HepG2 (cell line): ENCODE measurements around the gene ACAN.

ENCODE experiments used
- CTCF ChIP-seq: sonication (generic); formaldehyde crosslinking; IDR thresholded peaks from 2 replicates; pipeline ENCODE4 v1.5.0; 2020; ENCODE audit warnings: mild to moderate bottlenecking, missing genetic modification reagents, moderate library complexity
- JUND ChIP-seq: sonication (generic); formaldehyde crosslinking; IDR thresholded peaks from 2 replicates; pipeline ENCODE4 v1.8.0; 2022; ENCODE audit warnings: mild to moderate bottlenecking, missing genetic modification reagents
- KLF6 ChIP-seq: IDR thresholded peaks from 2 replicates; pipeline ENCODE4 v1.8.0; 2016; ENCODE audit warnings: missing biosample characterization, missing genetic modification reagents
- MED8 ChIP-seq: sonication (generic); formaldehyde crosslinking; IDR thresholded peaks from 2 replicates; pipeline ENCODE4 v1.8.1; 2023; ENCODE audit warnings: mild to moderate bottlenecking, missing genetic modification reagents; ENCODE audit not compliant: insufficient replicate concordance
- MXI1 ChIP-seq: IDR thresholded peaks from 3 replicates; pipeline ENCODE4 v1.6.1; 2012; ENCODE audit warnings: low read depth, low read length, inconsistent platforms, borderline replicate concordance
- POLR2A ChIP-seq, 2 experiments: IDR thresholded peaks; 2 replicates each; pipeline ENCODE4 v1.6.1; 2011; ENCODE audit warnings: low read depth in 2 of 2, low read length in 2 of 2, mild to moderate bottlenecking in 1 of 2, moderate library complexity in 1 of 2; ENCODE audit not compliant: insufficient read depth in 1 of 2
- ZNF333 ChIP-seq: sonication (generic); formaldehyde crosslinking; IDR thresholded peaks from 2 replicates; pipeline ENCODE4 v1.4.0; 2020; ENCODE audit warnings: mild to moderate bottlenecking, missing genetic modification reagents, borderline replicate concordance
- ZNF839 ChIP-seq: sonication (generic); formaldehyde crosslinking; IDR thresholded peaks from 2 replicates; pipeline ENCODE4 v1.4.0; 2020; ENCODE audit warnings: missing genetic modification reagents, mild to moderate bottlenecking, borderline replicate concordance
- ZSCAN5A ChIP-seq: sonication (generic); formaldehyde crosslinking; IDR thresholded peaks from 2 replicates; pipeline ENCODE4 v1.8.0; 2022; ENCODE audit warnings: mild to moderate bottlenecking, missing genetic modification reagents, borderline replicate concordance
- TF ChIP-seq, protein P1 (sequence below): IDR thresholded peaks from 2 replicates; pipeline ENCODE4 v1.6.1; 2016; ENCODE audit warnings: mild to moderate bottlenecking, missing biosample characterization, missing genetic modification reagents
- TF ChIP-seq, protein P2 (sequence below): sonication (generic); formaldehyde crosslinking; IDR thresholded peaks from 2 replicates; pipeline ENCODE4 v1.8.1; 2023; ENCODE audit warnings: mild to moderate bottlenecking, inconsistent platforms, moderate library complexity, missing genetic modification reagents, borderline replicate concordance
- TF ChIP-seq, protein P3 (sequence below): sonication (generic); formaldehyde crosslinking; IDR thresholded peaks from 2 replicates; pipeline ENCODE4 v1.8.1; 2023; ENCODE audit warnings: mild to moderate bottlenecking, missing genetic modification reagents

- TF ChIP-seq, protein P1, sequence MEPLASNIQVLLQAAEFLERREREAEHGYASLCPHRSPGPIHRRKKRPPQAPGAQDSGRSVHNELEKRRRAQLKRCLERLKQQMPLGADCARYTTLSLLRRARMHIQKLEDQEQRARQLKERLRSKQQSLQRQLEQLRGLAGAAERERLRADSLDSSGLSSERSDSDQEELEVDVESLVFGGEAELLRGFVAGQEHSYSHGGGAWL (CRISPR knock-in tag): no peak
- TF ChIP-seq, protein P2, sequence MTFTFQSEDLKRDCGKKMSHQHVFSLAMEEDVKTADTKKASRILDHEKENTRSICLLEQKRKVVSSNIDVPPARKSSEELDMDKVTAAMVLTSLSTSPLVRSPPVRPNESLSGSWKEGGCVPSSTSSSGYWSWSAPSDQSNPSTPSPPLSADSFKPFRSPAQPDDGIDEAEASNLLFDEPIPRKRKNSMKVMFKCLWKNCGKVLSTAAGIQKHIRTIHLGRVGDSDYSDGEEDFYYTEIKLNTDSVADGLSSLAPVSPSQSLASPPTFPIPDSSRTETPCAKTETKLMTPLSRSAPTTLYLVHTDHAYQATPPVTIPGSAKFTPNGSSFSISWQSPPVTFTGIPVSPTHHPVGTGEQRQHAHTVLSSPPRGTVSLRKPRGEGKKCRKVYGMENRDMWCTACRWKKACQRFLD (CRISPR knock-in tag): no peak
- TF ChIP-seq ZNF839 (CRISPR knock-in tag): no peak
- no peak for TF ChIP-seq KLF6 (CRISPR knock-in tag)
- no peak for TF ChIP-seq MED8 (CRISPR knock-in tag)
- TF ChIP-seq POLR2A (IDR thresholded peaks at IDR 0.05; ENCODE audit: insufficient read depth in 1 of 2, low read depth in 2 of 2, low read length in 2 of 2): no peak
- TF ChIP-seq MXI1: no peak
- no peak for TF ChIP-seq ZSCAN5A (CRISPR knock-in tag)
- TF ChIP-seq, protein P3, sequence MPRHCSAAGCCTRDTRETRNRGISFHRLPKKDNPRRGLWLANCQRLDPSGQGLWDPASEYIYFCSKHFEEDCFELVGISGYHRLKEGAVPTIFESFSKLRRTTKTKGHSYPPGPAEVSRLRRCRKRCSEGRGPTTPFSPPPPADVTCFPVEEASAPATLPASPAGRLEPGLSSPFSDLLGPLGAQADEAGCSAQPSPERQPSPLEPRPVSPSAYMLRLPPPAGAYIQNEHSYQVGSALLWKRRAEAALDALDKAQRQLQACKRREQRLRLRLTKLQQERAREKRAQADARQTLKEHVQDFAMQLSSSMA (CRISPR knock-in tag): no peak
- TF ChIP-seq JUND (CRISPR knock-in tag): no peak
- TF ChIP-seq CTCF: no peak
- TF ChIP-seq ZNF333: no peak
Measured at GRCh38 chr15:88871313-88871712, 68.1 kb downstream of the ACAN start.
